ENCODE results near the gene CDH12. TPM values are rescaled to one million over a fixed set of nuclear protein-coding genes. Genes with fewer than 3 reads are reported as not detected.
"Not testable (repeated sequence)": the region's sequence is repeated elsewhere in the genome, so short reads cannot be mapped to it uniquely, and the experiment has no call there.

Gene CDH12
- total RNA-seq, 2 experiments from 2014 or later, result not detected

GRCh38 chr5:22352493-22352892 is 500.7 kb downstream of the CDH12 start:
- no peak overlapping the region for H3K4me3 Mint-ChIP-seq
- no peak for ATAC-seq
- ChIA-PET POLR2A (no interaction called here), CTCF (no interaction called here)
- H3K27me3 Mint-ChIP-seq (ENCODE audit: low read depth), result no peaks in the 10 kb centered on the region
- no peak overlapping the region for H3K27ac Mint-ChIP-seq
- peaks cover 5% of the 10 kb centered on the region for H3K9me3 Mint-ChIP-seq (ENCODE audit: insufficient read depth)
- H3K36me3 Mint-ChIP-seq (ENCODE audit: low read depth), result no peaks in the 10 kb centered on the region
- no peak for DNase-seq
- H3K4me1 Mint-ChIP-seq (ENCODE audit: low read depth), result no peaks in the 10 kb centered on the region

- Mint-ChIP-seq H3K9me3 (ENCODE audit: insufficient read depth) (peaks cover 5% of the 10 kb centered on the region), H3K4me1 (ENCODE audit: low read depth) (no peaks in the 10 kb centered on the region), H3K36me3 (ENCODE audit: low read depth) (no peaks in the 10 kb centered on the region), H3K4me3 (no peak overlapping the region), H3K27ac (no peak overlapping the region), H3K27me3 (ENCODE audit: low read depth) (no peaks in the 10 kb centered on the region)
- CTCF ChIA-PET, result no interaction called here
- DNase-seq (no peak), ATAC-seq (no peak)
- POLR2A ChIA-PET, result no interaction called here
Measured at GRCh38 chr5:22351178-22351577, 502.0 kb downstream of the CDH12 start.

GRCh38 chr5:22348027-22348426 is 505.1 kb downstream of the CDH12 start:
- POLR2A ChIA-PET, result no interaction called here

GRCh38 chr5:22344000-22344399 is 509.1 kb downstream of the CDH12 start:
- H3K4me1 Mint-ChIP-seq (ENCODE audit: low read depth), result no peaks in the 10 kb centered on the region
- no peak overlapping the region for H3K27ac Mint-ChIP-seq
- H3K4me3 Mint-ChIP-seq, result no peak overlapping the region
- no peaks in the 10 kb centered on the region for H3K36me3 Mint-ChIP-seq (ENCODE audit: low read depth)
- DNase-seq (no peak), ATAC-seq (no peak)
- ChIA-PET POLR2A (no interaction called here), CTCF (no interaction called here)
- no peaks in the 10 kb centered on the region for H3K27me3 Mint-ChIP-seq (ENCODE audit: low read depth)
- H3K9me3 Mint-ChIP-seq (ENCODE audit: insufficient read depth), result peaks cover 9% of the 10 kb centered on the region

More at GRCh38 chr5:22348027-22348426, 505.1 kb downstream of the CDH12 start:
- Mint-ChIP-seq H3K4me1 (ENCODE audit: low read depth) (no peaks in the 10 kb centered on the region), H3K27ac (no peak overlapping the region), H3K9me3 (ENCODE audit: insufficient read depth) (peaks cover 5% of the 10 kb centered on the region), H3K36me3 (ENCODE audit: low read depth) (no peaks in the 10 kb centered on the region), H3K4me3 (no peak overlapping the region), H3K27me3 (ENCODE audit: low read depth) (no peaks in the 10 kb centered on the region)
- CTCF ChIA-PET, result no interaction called here
- no peak for ATAC-seq
- DNase-seq, result no peak

- ChIA-PET POLR2A (no interaction called here), CTCF (no interaction called here)
- no peaks in the 10 kb centered on the region for H3K36me3 Mint-ChIP-seq (ENCODE audit: low read depth)
- no peaks in the 10 kb centered on the region for H3K27me3 Mint-ChIP-seq (ENCODE audit: low read depth)
- no peaks in the 10 kb centered on the region for H3K4me1 Mint-ChIP-seq (ENCODE audit: low read depth)
- DNase-seq (no peak), ATAC-seq (no peak)
- H3K4me3 Mint-ChIP-seq, result no peak overlapping the region
- peaks cover 15% of the 10 kb centered on the region for H3K9me3 Mint-ChIP-seq (ENCODE audit: insufficient read depth)
- no peak overlapping the region for H3K27ac Mint-ChIP-seq
Measured at GRCh38 chr5:22341406-22341805, 511.7 kb downstream of the CDH12 start.

- H3K4me1 Mint-ChIP-seq (ENCODE audit: low read depth); POLR2A ChIA-PET; H3K36me3 Mint-ChIP-seq (ENCODE audit: low read depth); CTCF ChIA-PET; H3K27me3 Mint-ChIP-seq (ENCODE audit: low read depth); H3K27ac Mint-ChIP-seq; DNase-seq; H3K4me3 Mint-ChIP-seq; ATAC-seq: not testable (repeated sequence)
- peaks cover 26% of the 10 kb centered on the region for H3K9me3 Mint-ChIP-seq (ENCODE audit: insufficient read depth)
Measured at GRCh38 chr5:22332949-22333348, 520.2 kb downstream of the CDH12 start.

- Mint-ChIP-seq H3K27ac (no peak overlapping the region), H3K9me3 (ENCODE audit: insufficient read depth) (peaks cover 25% of the 10 kb centered on the region), H3K4me3 (no peak overlapping the region), H3K4me1 (ENCODE audit: low read depth) (no peaks in the 10 kb centered on the region), H3K27me3 (ENCODE audit: low read depth) (no peaks in the 10 kb centered on the region), H3K36me3 (ENCODE audit: low read depth) (no peaks in the 10 kb centered on the region)
- DNase-seq (no peak), ATAC-seq (no peak)
- ChIA-PET POLR2A (no interaction called here), CTCF (no interaction called here)
Measured at GRCh38 chr5:22329683-22330082, 523.5 kb downstream of the CDH12 start.

- ATAC-seq, result no peak
- H3K27me3 Mint-ChIP-seq (ENCODE audit: low read depth), result no peaks in the 10 kb centered on the region
- H3K4me1 Mint-ChIP-seq (ENCODE audit: low read depth), result no peaks in the 10 kb centered on the region
- POLR2A ChIA-PET, result no interaction called here
- H3K27ac Mint-ChIP-seq, result no peak overlapping the region
- no peak for DNase-seq
- peaks cover 3% of the 10 kb centered on the region for H3K9me3 Mint-ChIP-seq (ENCODE audit: insufficient read depth)
- no peaks in the 10 kb centered on the region for H3K36me3 Mint-ChIP-seq (ENCODE audit: low read depth)
- no peak overlapping the region for H3K4me3 Mint-ChIP-seq
- CTCF ChIA-PET, result no interaction called here
Measured at GRCh38 chr5:22319798-22320197, 533.3 kb downstream of the CDH12 start.

- POLR2A ChIA-PET, result no interaction called here
- H3K36me3 Mint-ChIP-seq (ENCODE audit: low read depth), result no peaks in the 10 kb centered on the region
- CTCF ChIA-PET, result no interaction called here
- DNase-seq (no peak), ATAC-seq (no peak)
- H3K9me3 Mint-ChIP-seq (ENCODE audit: insufficient read depth), result peaks cover 14% of the 10 kb centered on the region
- no peak overlapping the region for H3K4me3 Mint-ChIP-seq
- no peak overlapping the region for H3K27ac Mint-ChIP-seq
- no peaks in the 10 kb centered on the region for H3K4me1 Mint-ChIP-seq (ENCODE audit: low read depth)
- H3K27me3 Mint-ChIP-seq (ENCODE audit: low read depth), result no peaks in the 10 kb centered on the region
Measured at GRCh38 chr5:22316294-22316693, 536.9 kb downstream of the CDH12 start.

GRCh38 chr5:22315052-22315451 is 538.1 kb downstream of the CDH12 start:
- POLR2A ChIA-PET; ATAC-seq; DNase-seq; H3K36me3 Mint-ChIP-seq (ENCODE audit: low read depth); H3K27ac Mint-ChIP-seq; CTCF ChIA-PET; H3K27me3 Mint-ChIP-seq (ENCODE audit: low read depth); H3K4me3 Mint-ChIP-seq; H3K4me1 Mint-ChIP-seq (ENCODE audit: low read depth): not testable (repeated sequence)
- peaks cover 14% of the 10 kb centered on the region for H3K9me3 Mint-ChIP-seq (ENCODE audit: insufficient read depth)

- ChIA-PET POLR2A (no interaction called here), CTCF (no interaction called here)
- no peaks in the 10 kb centered on the region for H3K27me3 Mint-ChIP-seq (ENCODE audit: low read depth)
- no peak for ATAC-seq
- H3K4me1 Mint-ChIP-seq (ENCODE audit: low read depth), result no peaks in the 10 kb centered on the region
- H3K36me3 Mint-ChIP-seq (ENCODE audit: low read depth), result no peaks in the 10 kb centered on the region
- H3K4me3 Mint-ChIP-seq, result no peak overlapping the region
- H3K27ac Mint-ChIP-seq, result no peak overlapping the region
- no peak for DNase-seq
- H3K9me3 Mint-ChIP-seq (ENCODE audit: insufficient read depth), result peaks cover 14% of the 10 kb centered on the region
Measured at GRCh38 chr5:22314548-22314947, 538.6 kb downstream of the CDH12 start.

- DNase-seq (no peak), ATAC-seq (no peak)
- Mint-ChIP-seq H3K4me1 (ENCODE audit: low read depth) (no peaks in the 10 kb centered on the region), H3K27ac (no peak overlapping the region), H3K9me3 (ENCODE audit: insufficient read depth) (no peaks in the 10 kb centered on the region), H3K4me3 (no peak overlapping the region), H3K27me3 (ENCODE audit: low read depth) (no peaks in the 10 kb centered on the region), H3K36me3 (ENCODE audit: low read depth) (no peaks in the 10 kb centered on the region)
- POLR2A ChIA-PET, result no interaction called here
- CTCF ChIA-PET, result no interaction called here
Measured at GRCh38 chr5:22306011-22306410, 547.1 kb downstream of the CDH12 start.

- no peak overlapping the region for H3K27ac Mint-ChIP-seq
- ATAC-seq, result no peak
- H3K36me3 Mint-ChIP-seq (ENCODE audit: low read depth), result no peaks in the 10 kb centered on the region
- DNase-seq, result no peak
- POLR2A ChIA-PET, result no interaction called here
- H3K9me3 Mint-ChIP-seq (ENCODE audit: insufficient read depth), result peaks cover 28% of the 10 kb centered on the region
- no peaks in the 10 kb centered on the region for H3K27me3 Mint-ChIP-seq (ENCODE audit: low read depth)
- no peak overlapping the region for H3K4me3 Mint-ChIP-seq
- no peaks in the 10 kb centered on the region for H3K4me1 Mint-ChIP-seq (ENCODE audit: low read depth)
- CTCF ChIA-PET, result no interaction called here
Measured at GRCh38 chr5:22295832-22296231, 557.3 kb downstream of the CDH12 start.

Data from activated CD8-positive, alpha-beta T cell treated with anti-CD3 and anti-CD28 coated beads, Interleukin-2, amount 10 ng/mL, durations not matched to agents 7 days and 5 days (primary cell).